HL-60 (cell line): Measurements from ENCODE around the gene TLX1.

ENCODE experiments used
- DNase-seq, 2 experiments: peaks; one replicate each; pipeline ENCODE4 v3.0.0-alpha.2; 2010 to 2020; ENCODE audit warnings: low read depth in 1 of 2, low spot score in 1 of 2
- H3K27ac ChIP-seq: fragments of 250-450 bp; sonication (Bioruptor Pico); replicated peaks from 2 replicates; pipeline ENCODE4 v1.5.1; 2020; ENCODE audit warnings: mild to moderate bottlenecking, moderate library complexity
- H3K27me3 ChIP-seq: fragments of 250-450 bp; sonication (Bioruptor Pico); 2 replicates; pipeline ENCODE4 v1.5.1; 2021; ENCODE audit warnings: mild to moderate bottlenecking, moderate library complexity; ENCODE audit not compliant: insufficient read depth, poor library complexity, severe bottlenecking
- H3K4me3 ChIP-seq: replicated peaks from 2 replicates; pipeline ENCODE4 v1.5.1; 2011; ENCODE audit warnings: mild to moderate bottlenecking, control low read depth, low read length; ENCODE audit not compliant: insufficient read depth
- GABPA ChIP-seq: IDR thresholded peaks from 2 replicates; pipeline ENCODE4 v1.6.1; 2012; ENCODE audit warnings: low read depth
- POLR2AphosphoS5 ChIP-seq: IDR thresholded peaks from 2 replicates; pipeline ENCODE4 v1.6.1; 2012; ENCODE audit warnings: low read depth
- REST ChIP-seq: IDR thresholded peaks from 2 replicates; pipeline ENCODE4 v1.6.1; 2012; ENCODE audit warnings: low read depth; ENCODE audit not compliant: insufficient replicate concordance
- SPI1 ChIP-seq: IDR thresholded peaks from 2 replicates; pipeline ENCODE4 v1.6.1; 2012; ENCODE audit warnings: low read depth, mild to moderate bottlenecking, borderline replicate concordance
- TF ChIP-seq, protein P1 (sequence below): IDR thresholded peaks from one replicate; pipeline ENCODE4 v1.5.1; 2011; ENCODE audit warnings: low read length, control low read depth, inconsistent platforms; ENCODE audit not compliant: insufficient read depth

TLX1 gene

GRCh38 chr10:101112799-101113594 is 18.1 kb upstream of the TLX1 start:
- no peak for DNase-seq
- TF ChIP-seq REST: no peak
- no peak for TF ChIP-seq GABPA
- TF ChIP-seq POLR2AphosphoS5: no peak
- TF ChIP-seq, protein P1, sequence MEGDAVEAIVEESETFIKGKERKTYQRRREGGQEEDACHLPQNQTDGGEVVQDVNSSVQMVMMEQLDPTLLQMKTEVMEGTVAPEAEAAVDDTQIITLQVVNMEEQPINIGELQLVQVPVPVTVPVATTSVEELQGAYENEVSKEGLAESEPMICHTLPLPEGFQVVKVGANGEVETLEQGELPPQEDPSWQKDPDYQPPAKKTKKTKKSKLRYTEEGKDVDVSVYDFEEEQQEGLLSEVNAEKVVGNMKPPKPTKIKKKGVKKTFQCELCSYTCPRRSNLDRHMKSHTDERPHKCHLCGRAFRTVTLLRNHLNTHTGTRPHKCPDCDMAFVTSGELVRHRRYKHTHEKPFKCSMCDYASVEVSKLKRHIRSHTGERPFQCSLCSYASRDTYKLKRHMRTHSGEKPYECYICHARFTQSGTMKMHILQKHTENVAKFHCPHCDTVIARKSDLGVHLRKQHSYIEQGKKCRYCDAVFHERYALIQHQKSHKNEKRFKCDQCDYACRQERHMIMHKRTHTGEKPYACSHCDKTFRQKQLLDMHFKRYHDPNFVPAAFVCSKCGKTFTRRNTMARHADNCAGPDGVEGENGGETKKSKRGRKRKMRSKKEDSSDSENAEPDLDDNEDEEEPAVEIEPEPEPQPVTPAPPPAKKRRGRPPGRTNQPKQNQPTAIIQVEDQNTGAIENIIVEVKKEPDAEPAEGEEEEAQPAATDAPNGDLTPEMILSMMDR: no peak
- TF ChIP-seq SPI1: no peak
- no peak overlapping the region for H3K27ac ChIP-seq
- peaks cover 3% of the 10 kb centered on the region for H3K27me3 ChIP-seq
- H3K4me3 ChIP-seq: no peak overlapping the region

GRCh38 chr10:101113890-101114403 is 17.2 kb upstream of the TLX1 start:
- H3K4me3 ChIP-seq: no peak overlapping the region
- DNase-seq: no peak
- TF ChIP-seq REST (no peak), SPI1 (no peak), POLR2AphosphoS5 (no peak), GABPA (no peak)
- TF ChIP-seq, protein P1: no peak
- H3K27ac ChIP-seq: no peak overlapping the region
- peaks cover 6% of the 10 kb centered on the region for H3K27me3 ChIP-seq

DNA sequence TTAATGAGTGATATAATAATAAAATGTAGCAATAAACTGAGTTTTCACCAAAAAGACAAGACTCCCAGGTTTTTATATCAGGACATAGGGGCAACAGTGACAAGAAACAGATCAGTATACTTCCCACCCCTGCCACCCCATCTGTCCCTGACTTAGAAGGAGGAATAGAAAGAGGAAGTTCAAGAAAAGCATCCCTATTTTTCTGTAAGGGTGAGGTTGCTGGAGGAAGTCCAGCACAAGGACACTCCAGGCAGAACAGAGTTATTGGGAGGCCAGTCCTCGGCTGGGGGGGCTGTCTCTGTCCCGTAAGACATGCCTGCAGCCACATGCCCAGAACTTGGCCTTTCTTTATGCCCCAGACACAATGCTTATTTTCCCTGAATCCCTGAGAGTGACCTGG is 16.5 kb upstream of the TLX1 start:
- TF ChIP-seq SPI1 (0 out of 2 replicates have a peak, but pooled peaks have one; percentile 18), REST (no peak)
- TF ChIP-seq, protein P1: no peak
- no peak overlapping the region for H3K4me3 ChIP-seq
- H3K27me3 ChIP-seq: peaks cover 9% of the 10 kb centered on the region
- no peak for DNase-seq
- no peak overlapping the region for H3K27ac ChIP-seq
